Stimulated activated CD8-positive, alpha-beta memory T cell treated with anti-CD3 and anti-CD28 coated beads, Interleukin-12 subunit alpha, Interleukin-12 subunit beta, amount 100 ng/mL, for 1 hour (primary cell): ENCODE results near the gene LAPTM5.
"Not testable (repeated sequence)": the region's sequence is repeated elsewhere in the genome, so short reads cannot be mapped to it uniquely, and the experiment has no call there.

Experiments used
- DNase-seq: peaks from one replicate; pipeline ENCODE4 v3.0.0-alpha.2; 2020; ENCODE audit warnings: low read depth

The LAPTM5 gene, protein sequence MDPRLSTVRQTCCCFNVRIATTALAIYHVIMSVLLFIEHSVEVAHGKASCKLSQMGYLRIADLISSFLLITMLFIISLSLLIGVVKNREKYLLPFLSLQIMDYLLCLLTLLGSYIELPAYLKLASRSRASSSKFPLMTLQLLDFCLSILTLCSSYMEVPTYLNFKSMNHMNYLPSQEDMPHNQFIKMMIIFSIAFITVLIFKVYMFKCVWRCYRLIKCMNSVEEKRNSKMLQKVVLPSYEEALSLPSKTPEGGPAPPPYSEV

DNA sequence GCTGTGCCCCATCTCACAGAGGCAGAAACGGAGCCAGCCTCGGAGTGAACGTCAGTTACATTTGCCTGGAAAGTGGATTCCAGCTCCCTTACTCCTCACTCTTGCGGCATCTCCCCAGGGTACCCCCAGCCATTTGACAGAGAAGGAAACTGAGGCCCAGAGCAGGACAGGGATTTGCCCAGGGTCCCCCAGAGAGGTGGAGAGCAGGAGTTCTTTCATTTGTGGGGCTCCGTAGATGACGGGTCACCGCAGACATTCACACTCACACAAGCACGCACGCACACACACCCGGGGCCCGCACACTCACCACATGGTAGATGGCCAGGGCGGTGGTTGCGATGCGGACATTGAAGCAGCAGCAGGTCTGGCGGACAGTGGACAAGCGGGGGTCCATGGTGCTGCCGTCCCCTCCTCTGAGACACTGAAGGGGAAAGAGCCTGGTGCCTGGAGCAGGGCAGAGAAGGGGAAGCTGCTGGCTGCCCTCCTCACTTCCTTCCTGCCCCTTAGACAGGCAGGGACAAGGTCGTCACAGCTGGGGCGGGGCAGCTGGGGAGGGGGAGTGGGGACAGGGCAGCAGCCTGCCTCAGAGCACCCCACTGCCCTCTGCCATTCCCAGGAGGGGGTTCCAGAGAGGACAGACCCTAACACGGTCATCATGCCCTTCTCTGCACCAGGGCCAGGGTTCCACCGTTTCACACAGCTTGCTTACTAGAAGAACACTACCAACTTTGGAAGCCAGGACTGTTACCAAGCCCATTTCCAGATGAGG is at the start of gene LAPTM5:
TSS of gene LAPTM5 (minus strand) at position 423 of the 769 bp plus-strand sequence. CDS start at position 394, 29 bp downstream.
- no peak for DNase-seq

GRCh38 chr1:30806381-30807317 is 49.1 kb upstream of the LAPTM5 start:
- no peak for DNase-seq

DNA sequence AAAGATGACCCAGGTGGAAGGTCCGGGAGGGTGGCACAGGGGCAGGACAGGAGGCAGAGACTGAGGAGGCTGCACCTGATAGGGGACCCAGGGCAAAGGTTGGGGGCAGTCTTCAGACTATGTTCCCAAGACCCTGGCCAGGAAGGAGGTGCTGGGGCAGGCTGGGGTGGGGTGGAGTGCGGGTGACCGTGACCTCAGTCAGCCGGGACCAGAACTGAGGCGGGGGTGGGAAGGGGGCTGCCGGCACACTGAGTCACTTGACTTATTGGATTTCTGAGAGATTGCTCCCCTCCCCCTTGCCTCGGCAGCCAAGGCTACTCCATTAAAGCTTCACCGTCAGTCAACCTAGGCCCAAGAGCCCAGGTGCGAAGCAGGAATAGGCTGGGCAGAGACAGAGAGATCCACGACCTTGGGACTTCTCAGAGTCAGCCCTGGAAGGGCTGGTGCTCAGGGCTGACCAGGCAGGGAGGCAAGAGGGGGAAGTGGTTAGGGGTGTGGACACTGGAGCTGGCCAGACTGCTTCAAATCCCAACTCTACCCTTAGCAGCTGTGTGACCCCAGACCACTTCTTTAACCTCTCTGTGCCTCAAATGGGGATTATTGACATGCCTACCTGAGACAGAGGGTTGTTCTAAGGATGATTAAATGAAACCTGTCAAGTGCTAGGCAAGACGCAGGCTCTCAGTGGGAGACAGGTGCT is 47.9 kb upstream of the LAPTM5 start:
- DNase-seq = no peak

DNA sequence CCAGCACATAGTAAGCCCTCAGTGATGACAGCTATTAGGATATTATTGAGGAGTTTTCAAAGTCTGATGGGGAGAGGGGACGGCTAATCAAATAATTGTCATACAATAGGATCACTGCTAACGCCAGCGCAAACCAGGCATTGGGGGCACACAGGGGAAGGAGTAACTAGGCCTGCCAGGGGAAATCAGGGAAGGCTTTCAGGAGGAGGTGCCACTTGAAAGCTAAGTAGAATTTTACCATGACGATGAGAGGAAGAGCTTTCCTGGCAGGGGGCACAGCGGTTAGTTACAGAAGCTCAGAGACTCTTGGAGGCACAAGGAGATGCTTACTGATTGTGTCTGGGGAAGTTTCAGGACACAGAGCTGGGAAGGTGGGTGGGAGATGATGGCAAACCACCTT is 47.2 kb upstream of the LAPTM5 start:
- no peak for DNase-seq

DNA sequence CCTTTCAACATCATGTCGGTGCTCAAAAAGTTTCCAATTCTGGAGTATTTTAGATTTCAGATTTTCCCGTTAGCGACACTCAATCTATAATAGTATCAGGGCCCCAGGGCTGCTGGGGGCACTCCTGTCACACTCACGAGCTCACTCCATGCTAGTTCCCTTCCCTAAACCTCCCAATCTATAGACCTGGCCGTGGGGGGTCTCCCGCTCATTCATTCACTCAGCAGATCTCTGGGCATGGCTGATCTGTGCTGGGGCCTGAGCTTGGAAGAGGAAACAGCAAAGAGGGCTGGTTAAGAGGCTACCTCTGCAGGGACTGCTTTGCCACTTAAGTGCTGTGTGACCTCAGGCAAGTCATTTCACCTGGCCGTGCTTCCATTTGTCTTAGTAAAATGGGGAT is 46.8 kb upstream of the LAPTM5 start:
- no peak for DNase-seq

GRCh38 chr1:30803562-30803961 is 46.0 kb upstream of the LAPTM5 start:
- no peak for DNase-seq

DNA sequence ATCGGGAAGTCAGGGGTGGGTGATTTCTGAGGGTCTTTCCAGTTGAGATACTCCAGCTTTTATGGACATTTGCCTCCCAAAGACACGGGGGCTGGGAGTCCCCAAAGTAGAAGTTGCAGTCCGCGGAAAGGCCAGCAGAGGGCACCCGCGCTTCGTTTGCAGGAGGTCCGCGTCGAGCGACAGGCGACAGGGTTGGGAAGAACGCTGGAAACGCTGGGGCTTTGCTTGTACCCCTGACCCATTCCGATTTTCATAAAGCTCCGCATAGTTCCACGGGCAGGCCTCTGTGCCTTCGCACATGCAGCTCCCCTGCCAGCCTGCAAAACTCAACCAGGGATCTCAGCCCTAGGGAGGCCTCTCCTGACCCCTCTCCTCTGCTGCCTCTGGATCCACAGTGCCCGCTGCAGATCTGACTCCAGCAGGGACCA is 44.2 kb upstream of the LAPTM5 start:
- peak; percentile 71 for DNase-seq

- DNase-seq = no peak
Observed at GRCh38 chr1:30799233-30799511, 41.6 kb upstream of the LAPTM5 start.

- no peak for DNase-seq
Observed at GRCh38 chr1:30798389-30799232, 41.0 kb upstream of the LAPTM5 start.

GRCh38 chr1:30795026-30795425 is 37.5 kb upstream of the LAPTM5 start:
- no peak for DNase-seq

- no peak for DNase-seq
Observed at GRCh38 chr1:30794260-30794659, 36.7 kb upstream of the LAPTM5 start.

DNA sequence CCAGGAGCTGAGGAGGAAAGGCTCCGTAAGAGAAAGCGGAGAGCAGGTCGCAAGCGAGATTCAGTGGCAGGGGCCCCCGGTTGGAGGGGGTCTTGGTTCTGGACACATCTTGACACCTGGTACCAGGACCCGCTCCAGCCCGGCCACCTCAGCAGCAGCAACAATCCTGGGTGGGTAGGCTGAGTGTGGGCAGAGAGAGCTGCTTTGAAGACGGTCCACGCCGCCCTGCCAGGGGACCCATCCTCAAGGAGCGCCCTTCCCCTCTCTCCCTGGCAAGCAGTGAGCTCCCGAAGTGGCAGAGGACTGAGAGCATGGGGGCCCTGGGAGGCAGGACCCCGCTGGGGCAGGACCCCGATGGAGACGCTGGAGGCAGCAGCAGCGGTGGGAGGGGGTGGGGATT is 35.6 kb upstream of the LAPTM5 start:
- no peak for DNase-seq

DNA sequence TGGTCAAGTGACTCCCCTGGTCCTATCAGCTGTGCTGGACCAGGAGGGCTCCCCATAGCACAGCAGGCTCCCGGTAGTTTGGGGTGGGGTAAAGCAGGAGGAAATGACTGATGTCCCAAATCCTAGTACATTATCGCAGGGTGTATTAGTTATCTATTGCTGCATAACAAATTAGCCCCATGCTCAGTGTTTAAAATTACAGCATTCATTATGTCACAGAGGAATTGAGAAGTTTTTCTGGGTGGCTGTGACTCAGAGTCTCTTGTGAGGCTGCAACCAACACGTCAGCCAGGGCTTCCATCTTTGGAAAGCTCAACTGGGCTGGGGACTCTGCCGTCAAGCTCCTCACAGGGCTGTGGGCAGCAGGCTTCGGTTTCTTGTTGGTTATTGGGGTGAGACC is 34.3 kb upstream of the LAPTM5 start:
- DNase-seq = no peak

DNA sequence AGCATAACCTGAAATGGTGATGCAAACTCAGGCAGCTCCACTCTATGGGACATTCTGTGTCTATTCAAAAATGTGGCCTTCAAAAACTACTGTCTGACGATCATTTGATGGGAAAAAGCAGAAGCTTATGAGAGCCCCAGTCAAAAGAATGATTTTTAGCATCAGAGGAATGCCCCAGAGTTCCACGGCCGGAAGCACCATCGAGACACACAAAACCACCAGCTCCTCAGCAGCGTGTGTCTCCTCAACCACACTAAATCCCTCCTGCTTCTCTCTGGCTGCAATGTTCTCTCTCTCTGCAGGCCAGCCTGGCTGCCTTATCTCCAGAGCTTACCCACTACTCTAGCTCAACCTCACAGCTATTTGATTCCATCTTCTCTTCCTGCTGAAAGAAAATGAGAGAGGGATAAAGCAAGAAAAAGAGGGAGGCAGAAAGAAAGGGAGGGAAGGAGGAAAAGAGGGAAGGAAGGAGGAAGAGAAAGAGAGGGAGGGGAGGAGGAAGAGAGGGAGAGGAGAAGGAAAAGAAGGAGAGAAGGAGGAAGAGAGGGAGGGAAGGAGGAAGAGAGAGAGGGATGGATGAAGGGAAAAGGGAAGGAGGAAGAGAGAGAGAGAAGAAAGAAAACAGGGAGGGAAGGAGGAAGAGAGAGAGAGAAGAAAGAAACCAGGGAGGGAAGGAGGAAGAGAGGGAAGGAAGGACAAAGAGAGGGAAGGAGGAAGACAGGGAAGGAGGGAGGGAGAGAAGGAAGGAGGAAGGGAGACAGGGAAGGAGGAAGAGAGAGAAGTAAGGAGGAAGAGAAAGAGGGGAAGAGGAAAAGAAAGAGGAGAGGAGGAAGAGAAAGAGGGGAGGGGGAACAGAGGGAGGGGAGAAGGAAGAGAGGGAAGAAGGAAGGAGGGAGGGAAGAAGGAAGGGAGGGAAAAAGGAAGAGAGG is 33.5 kb upstream of the LAPTM5 start:
- DNase-seq = no peak

DNA sequence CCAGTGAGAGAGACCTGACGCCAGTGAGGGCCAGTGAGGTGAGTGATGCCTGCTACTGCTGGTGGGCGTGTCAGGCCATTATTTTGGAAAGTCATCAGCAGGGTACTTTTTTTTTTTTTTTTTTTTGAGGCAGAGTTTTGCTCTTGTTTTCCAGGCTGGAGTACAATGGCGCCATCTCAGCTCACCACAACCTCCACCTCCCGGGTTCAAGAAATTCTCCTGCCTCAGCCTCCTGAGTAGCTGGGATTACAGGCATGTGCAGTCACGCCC is 32.6 kb upstream of the LAPTM5 start:
- not testable (repeated sequence) for DNase-seq

DNA sequence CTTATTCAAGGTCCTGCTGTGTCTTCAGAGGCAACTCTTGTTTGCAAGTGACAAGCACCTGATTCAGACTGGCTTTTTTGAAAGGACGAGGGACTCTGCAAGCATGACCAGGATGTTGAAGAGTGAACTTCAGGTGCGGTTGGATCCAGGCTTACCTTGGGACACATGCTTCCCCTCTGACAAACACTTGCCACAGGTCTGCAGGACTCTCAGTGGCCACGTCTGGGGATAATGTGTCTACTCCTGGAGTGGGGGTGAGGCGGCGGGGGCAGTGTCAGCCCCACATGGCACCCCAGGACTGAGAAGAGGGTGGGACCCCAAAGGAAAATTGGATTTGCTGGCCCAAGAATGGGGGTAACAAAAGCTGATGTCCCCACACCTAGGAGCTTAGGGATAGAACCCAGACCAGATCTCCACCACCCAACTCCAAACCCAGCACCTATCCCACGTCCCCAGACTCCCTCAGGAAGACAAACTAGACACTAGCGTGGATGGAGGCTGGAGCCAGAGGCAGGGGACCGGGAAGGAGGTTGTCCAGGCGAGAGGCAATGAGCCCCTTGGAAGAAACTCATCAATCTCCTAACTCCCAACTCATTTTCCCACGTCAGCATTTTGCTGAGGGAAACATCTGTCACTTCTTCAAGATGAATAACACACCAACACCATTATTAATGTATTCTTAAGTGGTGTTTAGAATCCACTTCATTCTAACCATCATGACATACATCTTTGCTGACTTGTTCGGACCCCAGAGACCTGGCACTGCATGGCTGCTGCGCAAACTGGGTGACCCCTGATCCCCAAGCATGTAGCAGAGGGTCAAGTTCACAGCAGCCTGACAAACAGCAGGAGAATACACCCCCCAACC is 32.0 kb upstream of the LAPTM5 start:
- DNase-seq = no peak

GRCh38 chr1:30788580-30789387 is 31.2 kb upstream of the LAPTM5 start:
- no peak for DNase-seq

DNA sequence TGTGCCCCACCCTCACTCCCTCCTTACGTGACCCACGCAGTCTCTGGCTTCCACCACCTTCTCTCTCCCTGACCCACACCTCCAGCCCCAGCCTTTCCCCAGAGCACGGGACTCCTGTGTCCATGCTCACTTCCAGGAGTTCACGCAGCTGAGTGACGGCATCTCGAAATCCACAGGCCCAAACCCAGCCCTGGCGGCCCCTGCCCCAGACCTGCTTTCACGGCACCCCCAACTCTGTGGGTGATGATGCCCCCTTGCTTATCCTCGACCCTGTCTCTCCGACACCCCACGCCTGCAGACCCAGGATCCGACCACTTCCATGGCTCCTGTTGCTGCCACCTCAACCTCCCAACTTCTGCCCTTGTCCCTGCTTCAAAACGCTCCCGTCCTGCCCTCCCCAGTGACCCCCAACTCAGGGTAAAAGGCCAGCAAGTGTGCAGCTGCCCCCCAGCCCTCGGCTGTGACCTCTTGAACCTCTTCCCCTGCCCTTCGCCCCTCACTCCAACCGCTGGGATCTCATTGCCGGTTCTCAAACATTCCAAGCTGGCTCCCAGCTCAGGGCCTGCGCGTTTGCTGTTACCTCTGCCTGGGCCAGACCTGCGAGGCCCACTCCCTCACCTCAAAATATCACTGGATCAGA is 30.4 kb upstream of the LAPTM5 start:
- DNase-seq = no peak
